ENCODE measurements around the gene PRTFDC1.

PRTFDC1 gene

GRCh38 chr10:24952143-24952706, at the start of gene PRTFDC1:
TSS of gene PRTFDC1 (minus strand) at chr10:24952606. CDS start at chr10:24952575, 31 bp downstream.
- TF ChIP-seq CTCF (IDR thresholded peaks at IDR 0.05; ENCODE audit: low read depth, low read length): no peak
- peak within 1 kb of the TSS; percentile 55 for H3K4me3 ChIP-seq (ENCODE audit: low read depth, low read length)

GRCh38 chr10:24998044-24998443, 45.6 kb upstream of the PRTFDC1 start:
- H3K4me3 ChIP-seq (ENCODE audit: low read depth, low read length): no peak overlapping the region
- no peak for TF ChIP-seq CTCF (IDR thresholded peaks at IDR 0.05; ENCODE audit: low read depth, low read length)

- H3K4me3 ChIP-seq (ENCODE audit: low read depth, low read length): no peak overlapping the region
- no peak for TF ChIP-seq CTCF (IDR thresholded peaks at IDR 0.05; ENCODE audit: low read depth, low read length)
Measured at GRCh38 chr10:24995072-24995471, 42.7 kb upstream of the PRTFDC1 start.

- TF ChIP-seq CTCF (IDR thresholded peaks at IDR 0.05; ENCODE audit: low read depth, low read length): no peak
- no peak overlapping the region for H3K4me3 ChIP-seq (ENCODE audit: low read depth, low read length)
Measured at GRCh38 chr10:24993237-24993958, 41.0 kb upstream of the PRTFDC1 start.

- no peak overlapping the region for H3K4me3 ChIP-seq (ENCODE audit: low read depth, low read length)
- no peak for TF ChIP-seq CTCF (IDR thresholded peaks at IDR 0.05; ENCODE audit: low read depth, low read length)
Measured at GRCh38 chr10:24992512-24993133, 40.2 kb upstream of the PRTFDC1 start.

- no peak for TF ChIP-seq CTCF (IDR thresholded peaks at IDR 0.05; ENCODE audit: low read depth, low read length)
- no peak overlapping the region for H3K4me3 ChIP-seq (ENCODE audit: low read depth, low read length)
Measured at GRCh38 chr10:24991298-24991697, 38.9 kb upstream of the PRTFDC1 start.

GRCh38 chr10:24989867-24990266, 37.5 kb upstream of the PRTFDC1 start:
- TF ChIP-seq CTCF (IDR thresholded peaks at IDR 0.05; ENCODE audit: low read depth, low read length): no peak

More at GRCh38 chr10:24989867-24990266, 37.5 kb upstream of the PRTFDC1 start:
- no peak overlapping the region for H3K4me3 ChIP-seq (ENCODE audit: low read depth, low read length)

Measured in WI38 (cell line).